Brain pericyte (primary cell): Measurements from ENCODE around the gene GTSE1.

Experiments used
- DNase-seq: peaks from one replicate; pipeline ENCODE4 v3.0.0-alpha.2; 2012; ENCODE audit warnings: low read depth, low spot score

Gene GTSE1

GRCh38 chr22:46352276-46352675, 55.6 kb downstream of the GTSE1 start:
- DNase-seq: no peak

- no peak for DNase-seq
These were observed 56.2 kb downstream of the GTSE1 start for GRCh38 chr22:46352691-46353386.

GRCh38 chr22:46353483-46354105, 56.9 kb downstream of the GTSE1 start:
- DNase-seq: no peak

- DNase-seq: no peak
These were observed 57.7 kb downstream of the GTSE1 start for GRCh38 chr22:46354176-46354992.

GRCh38 chr22:46354993-46355305, 58.3 kb downstream of the GTSE1 start:
- no peak for DNase-seq

GRCh38 chr22:46355369-46355995, 58.8 kb downstream of the GTSE1 start:
- no peak for DNase-seq

GRCh38 chr22:46355996-46356471, 59.4 kb downstream of the GTSE1 start:
- DNase-seq: no peak

- no peak for DNase-seq
These were observed 60.1 kb downstream of the GTSE1 start for GRCh38 chr22:46356496-46357480.

- no peak for DNase-seq
These were observed 61.2 kb downstream of the GTSE1 start for GRCh38 chr22:46357711-46358520.

- DNase-seq: no peak
These were observed 62.1 kb downstream of the GTSE1 start for GRCh38 chr22:46358766-46359165.

- no peak for DNase-seq
These were observed 62.7 kb downstream of the GTSE1 start for GRCh38 chr22:46359362-46359761.

GRCh38 chr22:46360097-46360496, 63.4 kb downstream of the GTSE1 start:
- no peak for DNase-seq

GRCh38 chr22:46360891-46361290, 64.2 kb downstream of the GTSE1 start:
- DNase-seq: no peak

- DNase-seq: no peak
These were observed 65.1 kb downstream of the GTSE1 start for GRCh38 chr22:46361826-46362202.

- no peak for DNase-seq
These were observed 65.7 kb downstream of the GTSE1 start for GRCh38 chr22:46362203-46362933.

GRCh38 chr22:46362934-46363515, 66.4 kb downstream of the GTSE1 start:
- no peak for DNase-seq

- DNase-seq: no peak
These were observed 67.1 kb downstream of the GTSE1 start for GRCh38 chr22:46363611-46364321.
